HepG2 (cell line): ENCODE measurements around the gene FBXO44. TPM values are rescaled to one million over a fixed set of nuclear protein-coding genes. Genes with fewer than 3 reads are reported as not detected.

Experiments
- ATAC-seq: fragments of 200-7000 bp; cut with Tn5 transposase; 3 replicates; pipeline ENCODE4 v1.9.1; 2020; ENCODE audit warnings: mild to moderate bottlenecking, moderate library complexity
- BruUV-seq: library from RNA; stranded (reverse); fragments of 400-500 nt; replicated peaks from 2 replicates; lab custom pipeline; 2021; lab: Mats Ljungman, UMichigan
- CTCF ChIA-PET: fragments of 300-600 bp; formaldehyde crosslinking; extraction: SDS; loops from one replicate; lab custom pipeline; 2021; ENCODE audit warnings: low total read pairs, inconsistent platforms, low intra/inter-chr PET ratio; lab: Yijun Ruan, JAX
- POLR2A ChIA-PET: fragments of 350-600 bp; sonication (Branson Sonifier 250); formaldehyde crosslinking; loops from one replicate; lab custom pipeline; 2020; ENCODE audit warnings: antibody characterized with exemption, inconsistent platforms; lab: Yijun Ruan, JAX
- DNase-seq: peaks from one replicate; pipeline ENCODE4 v3.0.0-alpha.2; 2015; ENCODE audit warnings: low spot score
- FAIRE-seq: peaks from 3 replicates; lab custom pipeline; 2011; peaks lifted over from hg19 to GRCh38; lab: Jason Lieb, UNC
- H2AFZ ChIP-seq: one replicate; pipeline ENCODE4 v1.6.1; 2011; ENCODE audit warnings: low read length, inconsistent platforms
- H3K27ac ChIP-seq: fragments of 300-600 bp; 3 replicates; pipeline ENCODE4 v1.8.0; 2011; ENCODE audit warnings: mixed run types, mild to moderate bottlenecking, mixed read lengths, low read length, inconsistent platforms; ENCODE audit not compliant: insufficient read depth; ENCODE audit errors: extremely low read length
- H3K27me3 ChIP-seq, 2 experiments: fragments of 200-600 bp in 1 of 2; 2 replicates in 1 of 2; 3 replicates in 1 of 2; pipeline versions ENCODE4 v1.6.0 to v1.8.0; 2011; ENCODE audit warnings: low read length in 2 of 2, mild to moderate bottlenecking in 2 of 2, moderate library complexity in 2 of 2, inconsistent platforms in 1 of 2; ENCODE audit not compliant: insufficient read depth in 2 of 2, control insufficient read depth in 1 of 2
- H3K36me3 ChIP-seq, 2 experiments: fragments of 200-600 bp in 1 of 2; replicated peaks in 1 of 2; 2 replicates in 1 of 2; 3 replicates in 1 of 2; pipeline versions ENCODE4 v1.5.1 to v1.8.0; 2011; ENCODE audit warnings: low read length in 2 of 2, inconsistent platforms in 1 of 2; ENCODE audit not compliant: insufficient read depth in 2 of 2, control insufficient read depth in 1 of 2
- H3K4me1 ChIP-seq: 2 replicates; pipeline ENCODE4 v1.5.1; 2012; ENCODE audit warnings: low read length, inconsistent platforms; ENCODE audit not compliant: insufficient read depth
- H3K4me2 ChIP-seq: 2 replicates; pipeline ENCODE4 v1.6.0; 2011; ENCODE audit warnings: low read depth, low read length, inconsistent platforms
- H3K4me3 ChIP-seq, 3 experiments: fragments of 200-600 bp in 1 of 3; sonication (generic), shearing (Covaris generic) in 1 of 3; replicated peaks in 1 of 3; 2 replicates each; pipeline ENCODE4 v1.5.1; 2011 to 2016; ENCODE audit warnings: low read length in 3 of 3, inconsistent platforms in 2 of 3, low read depth in 2 of 3, mild to moderate bottlenecking in 2 of 3, control low read depth in 1 of 3, mixed read lengths in 1 of 3; ENCODE audit not compliant: insufficient read depth in 1 of 3
- H3K79me2 ChIP-seq: one replicate; pipeline ENCODE4 v1.6.1; 2011; ENCODE audit warnings: low read length, inconsistent platforms; ENCODE audit not compliant: insufficient read depth
- H3K9ac ChIP-seq: 2 replicates; pipeline ENCODE4 v1.6.0; 2011; ENCODE audit warnings: mild to moderate bottlenecking, low read depth, low read length, inconsistent platforms; ENCODE audit not compliant: insufficient read depth
- H3K9me3 ChIP-seq: 2 replicates; pipeline ENCODE4 v1.5.1; 2012; ENCODE audit warnings: mild to moderate bottlenecking, low read length
- H4K20me1 ChIP-seq: 2 replicates; pipeline ENCODE4 v1.6.0; 2011; ENCODE audit warnings: inconsistent platforms, mild to moderate bottlenecking, low read length, moderate library complexity; ENCODE audit not compliant: insufficient read depth
- CREB1 ChIP-seq, 2 experiments: fragments of 450-650 bp in 1 of 2; IDR thresholded peaks; 2 replicates each; pipeline ENCODE4 v1.6.1; 2016 to 2017; ENCODE audit warnings: control low read depth in 1 of 2, mild to moderate bottlenecking in 1 of 2, missing compliant biosample characterization in 1 of 2, missing genetic modification characterization in 1 of 2
- GATAD1 ChIP-seq: IDR thresholded peaks from 2 replicates; pipeline ENCODE4 v1.6.1; 2016; ENCODE audit warnings: missing genetic modification reagents, missing compliant biosample characterization
- NFE2L1 ChIP-seq: sonication (generic); formaldehyde crosslinking; IDR thresholded peaks from 2 replicates; pipeline ENCODE4 v1.4.0; 2020; ENCODE audit warnings: missing genetic modification reagents, mild to moderate bottlenecking, borderline replicate concordance
- RCOR2 ChIP-seq: IDR thresholded peaks from 2 replicates; pipeline ENCODE4 v1.6.1; 2016; ENCODE audit warnings: missing biosample characterization, missing genetic modification reagents
- SOX13 ChIP-seq, 3 experiments: fragments of 450-650 bp in 1 of 3; sonication (generic) in 1 of 3; formaldehyde crosslinking in 1 of 3; IDR thresholded peaks in 2 of 3; conservative IDR thresholded peaks in 1 of 3; 2 replicates each; pipeline versions ENCODE4 v1.5.0 to v1.6.1; 2016 to 2020; ENCODE audit warnings: antibody characterized with exemption in 1 of 3, mild to moderate bottlenecking in 1 of 3, missing compliant biosample characterization in 1 of 3, missing genetic modification reagents in 1 of 3, moderate library complexity in 1 of 3
- ZC3H13 ChIP-seq: sonication (generic); formaldehyde crosslinking; IDR thresholded peaks from 2 replicates; pipeline ENCODE4 v1.8.1; 2023; ENCODE audit warnings: mild to moderate bottlenecking, missing genetic modification reagents, moderate library complexity
- ZMYM2 ChIP-seq: sonication (generic); formaldehyde crosslinking; IDR thresholded peaks from 2 replicates; pipeline ENCODE4 v1.8.0; 2022; ENCODE audit warnings: mild to moderate bottlenecking, missing genetic modification reagents
- ZNF121 ChIP-seq: sonication (generic); formaldehyde crosslinking; IDR thresholded peaks from 2 replicates; pipeline ENCODE4 v1.5.0; 2020; ENCODE audit warnings: mild to moderate bottlenecking, missing genetic modification reagents
- ZNF34 ChIP-seq: sonication (generic); formaldehyde crosslinking; IDR thresholded peaks from 2 replicates; pipeline ENCODE4 v1.4.0; 2020; ENCODE audit warnings: mild to moderate bottlenecking, missing genetic modification reagents, borderline replicate concordance
- ZNF577 ChIP-seq: sonication (generic); formaldehyde crosslinking; IDR thresholded peaks from 2 replicates; pipeline ENCODE4 v1.4.0; 2020; ENCODE audit warnings: mild to moderate bottlenecking, low read depth, missing genetic modification reagents, borderline replicate concordance
- ZNF687 ChIP-seq: sonication (generic); formaldehyde crosslinking; IDR thresholded peaks from 2 replicates; pipeline ENCODE4 v1.5.1; 2020; ENCODE audit warnings: mild to moderate bottlenecking, missing genetic modification reagents, moderate library complexity
- ZNF747 ChIP-seq: sonication (generic); formaldehyde crosslinking; IDR thresholded peaks from 2 replicates; pipeline ENCODE4 v1.8.1; 2023; ENCODE audit warnings: missing genetic modification reagents, mild to moderate bottlenecking, borderline replicate concordance
- ZNF850 ChIP-seq: sonication (generic); formaldehyde crosslinking; conservative IDR thresholded peaks from 2 replicates; pipeline ENCODE4 v1.9.0; 2021; ENCODE audit warnings: mild to moderate bottlenecking, missing genetic modification reagents
- WGBS: methylation state at CpG from one replicate; pipeline ENCODE4 v1.1.6; 2017; ENCODE audit warnings: low lambda C conversion rate; 5-methylcytosine and 5-hydroxymethylcytosine counted together
- in situ Hi-C: cut with HindIII; loops from 2 replicates; pipeline ENCODE4 v1.10.0; 2017; ENCODE audit warnings: low pct_unique_long_range_greater_than_20kb; ENCODE audit not compliant: extremely low pct_ligation_motif_present
- intact Hi-C: fragments of 100-400 bp; cut with micrococcal nuclease; formaldehyde crosslinking; loops from one replicate; pipeline ENCODE4 v1.10.0; 2022; ENCODE audit not compliant: unreplicated experiment
- polyA plus RNA-seq, 8 experiments: library from polyadenylated mRNA; depleted of rRNA in 3 of 8; stranded (reverse) in 7 of 8; unstranded in 1 of 8; fragments of >200 nt; fragmentation: Illumina TruSeq in 4 of 8; extraction: Trizol in 4 of 8; gene quantifications; 2 replicates each; pipeline versions ENCODE4 v1.2.1 to v1.2.3, GENCODE V29; 2011 to 2016; ENCODE audit warnings: low read depth in 4 of 8, missing spikeins in 1 of 8, mixed read lengths in 1 of 8; ENCODE audit not compliant: insufficient read depth in 1 of 8
- total RNA-seq, 5 experiments: library from RNA; depleted of rRNA; stranded (reverse); fragments of >200 nt; fragmentation: Illumina TruSeq; extraction: Trizol; gene quantifications; 2 replicates each; pipeline ENCODE4 v1.2.3, GENCODE V29; 2016; ENCODE audit warnings: low read depth in 1 of 5
- TF ChIP-seq, protein P1 (sequence below): sonication (generic); formaldehyde crosslinking; IDR thresholded peaks from 2 replicates; pipeline ENCODE4 v1.4.0; 2020; ENCODE audit warnings: missing genetic modification reagents, borderline replicate concordance

The FBXO44 gene
- total and polyA plus RNA-seq, 2 of the 13 experiments (the other 11 are each of a cell fraction or from before 2014, with no cell fraction given) = 22.4 to 27.9 TPM

DNA sequence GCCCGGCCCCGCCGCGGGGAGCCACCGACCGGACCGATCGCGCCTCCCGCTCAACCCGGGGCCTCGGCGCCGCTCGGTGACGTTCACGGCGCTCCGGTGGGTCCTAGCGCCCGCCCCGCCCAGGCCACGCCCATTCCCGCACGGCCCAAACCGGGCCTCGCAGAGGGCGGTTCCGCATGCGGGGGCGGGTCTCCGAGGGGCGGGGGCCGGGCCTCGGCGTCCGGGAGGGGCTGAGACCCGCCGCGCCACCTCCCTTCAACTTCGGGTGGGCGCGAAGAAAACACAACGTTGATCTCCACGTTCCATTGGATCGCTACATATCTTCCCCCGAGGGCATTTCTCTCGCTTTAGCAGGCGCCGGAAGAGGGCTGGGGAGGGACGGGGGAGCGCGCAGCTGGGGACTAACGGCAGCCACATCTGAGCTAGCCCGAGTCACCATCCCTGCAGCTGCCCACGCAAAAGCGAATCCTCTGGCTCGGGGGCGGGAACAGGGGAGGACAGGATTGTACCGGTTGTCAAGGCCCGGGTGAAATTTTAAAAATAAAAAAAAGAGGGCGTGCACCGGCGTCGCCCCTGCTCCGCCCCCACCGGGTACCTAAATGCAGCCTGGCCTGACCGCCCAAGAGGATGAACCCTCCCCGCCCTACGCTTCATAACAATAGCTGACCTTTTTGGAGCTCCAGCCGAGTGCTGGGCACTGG, 26.5 kb downstream of the FBXO44 start, which contains the start of gene MAD2L2:
Gene MAD2L2 (minus strand): TSS at position 78 of the 701 bp plus-strand sequence. CDS start 547 bp downstream, outside the sequence.
- H3K9me3 ChIP-seq = no peaks in the 10 kb centered on the region
- CTCF ChIA-PET = no interaction called here
- no peaks in the 10 kb centered on the region for H4K20me1 ChIP-seq
- peaks cover 3 to 38% of the 10 kb centered on the region in 2 experiments; a peak in 4 of 5 replicates for H3K27me3 ChIP-seq
- DNase-seq = peak; percentile 47
- H2AFZ ChIP-seq = no peak within 1 kb of the TSS
- POLR2A ChIA-PET = interaction anchor here (0.9 to 2.5 kb wide), 3 partner anchors 9 to 28 kb away, joined by 3 to 16 read pairs (median 4); partner anchors contain the start of gene FBXO6
- peak within 1 kb of the TSS; percentile 99 for H3K4me2 ChIP-seq
- H3K36me3 ChIP-seq = peaks cover 3 to 14% of the 10 kb centered on the region in 2 experiments; a peak in 2 of 5 replicates
- no TSS peak for BruUV-seq
- WGBS = 6% methylated on average over 20 of the region's 71 CpGs
- ATAC-seq = peak; percentile 94
- H3K79me2 ChIP-seq = no peaks in the 10 kb centered on the region
- H3K4me3 ChIP-seq = peak within 1 kb of the TSS; percentile 67 to 97 (median 90)
- peak within 1 kb of the TSS; percentile 43 for H3K27ac ChIP-seq
- peak within 1 kb of the TSS; percentile 79 for H3K9ac ChIP-seq
- intact Hi-C loops (no loop called here), in situ Hi-C loops (no loop called here)
- no peak for FAIRE-seq
- peaks cover 23% of the 10 kb centered on the region for H3K4me1 ChIP-seq
- TF ChIP-seq ZNF121 (CRISPR knock-in tag) (peak; percentile 62; the same call in 1 of the 2 replicates), ZC3H13 (0 out of 2 replicates have a peak, but pooled peaks have one; percentile 62), ZNF850 (no peak), CREB1 (IDR thresholded peaks at IDR 0.05) (peak; percentile 62; the same call in 1 of the 2 replicates), CREB1 (CRISPR knock-in tag; IDR thresholded peaks at IDR 0.05) (peak; percentile 62; the same call in 1 of the 2 replicates), GATAD1 (peak; percentile 82), ZMYM2 (CRISPR knock-in tag) (no peak), ZNF747 (CRISPR knock-in tag) (0 out of 2 replicates have a peak, but pooled peaks have one; percentile 10), SOX13 (IDR thresholded peaks at IDR 0.05) (no peak), SOX13 (CRISPR knock-in tag; conservative IDR thresholded peaks at IDR 0.05 in 1 of 2, IDR thresholded peaks at IDR 0.05 in 1 of 2) (peak in 1 of 2 experiments; percentile 61; a peak in 2 of 4 replicates), ZNF577 (CRISPR knock-in tag) (no peak), ZNF687 (CRISPR knock-in tag) (peak; percentile 81), NFE2L1 (no peak), ZNF34 (CRISPR knock-in tag) (0 out of 2 replicates have a peak, but pooled peaks have one; percentile 54), RCOR2 (no peak)
- TF ChIP-seq, protein P1, sequence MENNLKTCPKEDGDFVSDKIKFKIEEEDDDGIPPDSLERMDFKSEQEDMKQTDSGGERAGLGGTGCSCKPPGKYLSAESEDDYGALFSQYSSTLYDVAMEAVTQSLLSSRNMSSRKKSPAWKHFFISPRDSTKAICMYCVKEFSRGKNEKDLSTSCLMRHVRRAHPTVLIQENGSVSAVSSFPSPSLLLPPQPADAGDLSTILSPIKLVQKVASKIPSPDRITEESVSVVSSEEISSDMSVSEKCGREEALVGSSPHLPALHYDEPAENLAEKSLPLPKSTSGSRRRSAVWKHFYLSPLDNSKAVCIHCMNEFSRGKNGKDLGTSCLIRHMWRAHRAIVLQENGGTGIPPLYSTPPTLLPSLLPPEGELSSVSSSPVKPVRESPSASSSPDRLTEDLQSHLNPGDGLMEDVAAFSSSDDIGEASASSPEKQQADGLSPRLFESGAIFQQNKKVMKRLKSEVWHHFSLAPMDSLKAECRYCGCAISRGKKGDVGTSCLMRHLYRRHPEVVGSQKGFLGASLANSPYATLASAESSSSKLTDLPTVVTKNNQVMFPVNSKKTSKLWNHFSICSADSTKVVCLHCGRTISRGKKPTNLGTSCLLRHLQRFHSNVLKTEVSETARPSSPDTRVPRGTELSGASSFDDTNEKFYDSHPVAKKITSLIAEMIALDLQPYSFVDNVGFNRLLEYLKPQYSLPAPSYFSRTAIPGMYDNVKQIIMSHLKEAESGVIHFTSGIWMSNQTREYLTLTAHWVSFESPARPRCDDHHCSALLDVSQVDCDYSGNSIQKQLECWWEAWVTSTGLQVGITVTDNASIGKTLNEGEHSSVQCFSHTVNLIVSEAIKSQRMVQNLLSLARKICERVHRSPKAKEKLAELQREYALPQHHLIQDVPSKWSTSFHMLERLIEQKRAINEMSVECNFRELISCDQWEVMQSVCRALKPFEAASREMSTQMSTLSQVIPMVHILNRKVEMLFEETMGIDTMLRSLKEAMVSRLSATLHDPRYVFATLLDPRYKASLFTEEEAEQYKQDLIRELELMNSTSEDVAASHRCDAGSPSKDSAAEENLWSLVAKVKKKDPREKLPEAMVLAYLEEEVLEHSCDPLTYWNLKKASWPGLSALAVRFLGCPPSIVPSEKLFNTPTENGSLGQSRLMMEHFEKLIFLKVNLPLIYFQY = peak; percentile 97; the same call in 1 of the 2 replicates
